Stomach (tissue), 9 donors: ENCODE measurements around the gene STIM1. TPM values are rescaled to one million over a fixed set of nuclear protein-coding genes. Genes with fewer than 3 reads are reported as not detected.

Source experiments
- DNase-seq, 2 donors: peaks; one replicate each; pipeline versions ENCODE4 v3.0.0 to v3.0.0-alpha.2; 2013 to 2019
- H3K27ac ChIP-seq, 5 donors: fragments of 200-600 bp in 4 of 5; sonication (generic) in 4 of 5; one replicate each; pipeline ENCODE4 v1.5.1; 2013 to 2019; ENCODE audit warnings: mild to moderate bottlenecking in 1 of 5, moderate library complexity in 1 of 5
- H3K27me3 ChIP-seq, 3 donors: fragments of 200-600 bp; sonication (generic); one replicate each; pipeline ENCODE4 v1.5.1; 2017 to 2019; ENCODE audit warnings: mixed run types in 1 of 3
- H3K36me3 ChIP-seq, 4 donors: fragments of 200-600 bp; sonication (generic); 1 replicate in 3 of 4; 2 replicates in 1 of 4; pipeline ENCODE4 v1.5.1; 2016 to 2019
- H3K4me1 ChIP-seq, 4 donors: fragments of 200-600 bp; sonication (generic); one replicate each; pipeline ENCODE4 v1.5.1; 2016 to 2019
- H3K4me3 ChIP-seq, 4 donors: fragments of 200-600 bp; sonication (generic) in 3 of 4; one replicate each; pipeline ENCODE4 v1.5.1; 2016 to 2019; ENCODE audit warnings: mild to moderate bottlenecking in 1 of 4
- H3K9me3 ChIP-seq, 4 donors: fragments of 200-600 bp; sonication (generic); one replicate each; pipeline ENCODE4 v1.5.1; 2016 to 2019
- EP300 ChIP-seq: sonication (generic); formaldehyde crosslinking; IDR thresholded peaks from one replicate; pipeline ENCODE4 v1.6.1; 2017; ENCODE audit warnings: antibody characterized with exemption
- POLR2A ChIP-seq, 4 donors: fragments of 450-650 bp; IDR thresholded peaks; one replicate each; pipeline ENCODE4 v1.6.1; 2016; ENCODE audit warnings: antibody characterized with exemption in 4 of 4, control low read depth in 2 of 4, mild to moderate bottlenecking in 1 of 4, moderate library complexity in 1 of 4
- POLR2AphosphoS5 ChIP-seq, 3 donors: sonication (generic); formaldehyde crosslinking; IDR thresholded peaks; one replicate each; pipeline ENCODE4 v1.6.1; 2016; ENCODE audit warnings: antibody characterized with exemption in 3 of 3
- WGBS, 5 donors: extraction: QIAGEN DNeasy Blood & Tissue Kit in 3 of 5; methylation state at CpG; one replicate each; pipeline versions ENCODE4 v1.1.5 to v1.1.7; 2013 to 2018; 5-methylcytosine and 5-hydroxymethylcytosine counted together
- intact Hi-C: fragments of 100-400 bp; cut with DNase I; formaldehyde crosslinking; loops from one replicate; pipeline ENCODE4 v1.15.1; 2023; ENCODE audit warnings: low total_unique reads
- polyA plus RNA-seq, 3 donors: library from polyadenylated mRNA; stranded (reverse); fragments of 200-250 nt; gene quantifications; one replicate each; pipeline ENCODE4 v1.2.3, GENCODE V29; 2013
- total RNA-seq, 5 donors: library from RNA; depleted of rRNA; stranded (reverse); fragments of >200 nt; gene quantifications; one replicate each; pipeline versions ENCODE4 v1.1.0 to v1.2.3, GENCODE V29; 2014 to 2016
- TF ChIP-seq, protein P1 (sequence below), 7 experiments: fragments of 450-650 bp in 4 of 7; fragments of 200-600 bp in 3 of 7; sonication (generic) in 3 of 7; IDR thresholded peaks; one replicate each; pipeline ENCODE4 v1.5.1; 2016 to 2019; ENCODE audit warnings: antibody characterized with exemption in 7 of 7, control low read depth in 2 of 7, mild to moderate bottlenecking in 1 of 7
- donor health status: healthy with polysubstance abuse.
- donor health status: Bipolar disorder and iron deficiency.
- donor health status: healthy.

Gene STIM1
- total and polyA plus RNA-seq, 8 donors = 8.7 to 70.7 (median 34.3) TPM

DNA sequence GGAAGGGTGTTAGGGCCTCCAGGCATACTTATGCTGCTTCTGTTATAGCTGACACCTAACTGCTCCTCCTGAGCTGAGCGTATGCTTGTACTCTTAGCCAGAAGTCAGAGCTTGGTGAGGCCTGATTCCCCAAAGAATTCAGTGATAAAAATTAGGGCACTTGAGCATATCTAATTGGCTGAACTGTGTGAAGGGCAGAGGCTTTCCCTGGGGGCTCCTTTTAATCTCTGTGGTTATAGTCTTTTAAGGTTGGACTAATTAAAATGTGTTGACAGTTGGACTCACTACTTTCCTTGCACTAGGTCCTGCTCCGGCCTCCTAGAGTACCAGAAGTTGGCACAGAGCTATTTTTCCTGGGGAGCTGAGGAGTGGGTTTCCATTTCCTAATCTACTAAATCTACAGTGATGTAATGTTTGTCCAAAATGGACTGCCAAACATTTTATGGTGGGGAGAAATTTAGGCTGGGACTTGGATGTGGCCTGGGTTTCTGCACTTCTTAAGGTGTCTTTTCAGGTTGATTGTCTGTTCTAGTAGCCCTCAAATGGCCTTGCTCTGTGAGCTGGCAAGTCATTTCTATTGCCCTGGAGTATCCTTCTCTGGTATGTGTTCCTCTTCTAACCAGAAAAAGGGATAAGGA is 18.4 kb downstream of the STIM1 start:
- no peaks in the 10 kb centered on the region for H3K36me3 ChIP-seq
- intact Hi-C loops = no loop called here
- peaks cover 23 to 84% (median 40%) of the 10 kb centered on the region in 4 donors for H3K4me1 ChIP-seq
- WGBS, 5 donors = 82 to 89% (median 86%) methylated on average over 2 of the region's 2 CpGs
- H3K27me3 ChIP-seq = no peaks in the 10 kb centered on the region
- H3K27ac ChIP-seq = no peak overlapping the region
- TF ChIP-seq, protein P1, sequence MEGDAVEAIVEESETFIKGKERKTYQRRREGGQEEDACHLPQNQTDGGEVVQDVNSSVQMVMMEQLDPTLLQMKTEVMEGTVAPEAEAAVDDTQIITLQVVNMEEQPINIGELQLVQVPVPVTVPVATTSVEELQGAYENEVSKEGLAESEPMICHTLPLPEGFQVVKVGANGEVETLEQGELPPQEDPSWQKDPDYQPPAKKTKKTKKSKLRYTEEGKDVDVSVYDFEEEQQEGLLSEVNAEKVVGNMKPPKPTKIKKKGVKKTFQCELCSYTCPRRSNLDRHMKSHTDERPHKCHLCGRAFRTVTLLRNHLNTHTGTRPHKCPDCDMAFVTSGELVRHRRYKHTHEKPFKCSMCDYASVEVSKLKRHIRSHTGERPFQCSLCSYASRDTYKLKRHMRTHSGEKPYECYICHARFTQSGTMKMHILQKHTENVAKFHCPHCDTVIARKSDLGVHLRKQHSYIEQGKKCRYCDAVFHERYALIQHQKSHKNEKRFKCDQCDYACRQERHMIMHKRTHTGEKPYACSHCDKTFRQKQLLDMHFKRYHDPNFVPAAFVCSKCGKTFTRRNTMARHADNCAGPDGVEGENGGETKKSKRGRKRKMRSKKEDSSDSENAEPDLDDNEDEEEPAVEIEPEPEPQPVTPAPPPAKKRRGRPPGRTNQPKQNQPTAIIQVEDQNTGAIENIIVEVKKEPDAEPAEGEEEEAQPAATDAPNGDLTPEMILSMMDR (IDR thresholded peaks at IDR 0.05) = no peak
- TF ChIP-seq POLR2A (IDR thresholded peaks at IDR 0.05) = no peak
- no peak for TF ChIP-seq EP300
- no peak for TF ChIP-seq POLR2AphosphoS5 (IDR thresholded peaks at IDR 0.05)
- DNase-seq = no peak
- H3K9me3 ChIP-seq = no peaks in the 10 kb centered on the region
- no peak overlapping the region for H3K4me3 ChIP-seq

DNA sequence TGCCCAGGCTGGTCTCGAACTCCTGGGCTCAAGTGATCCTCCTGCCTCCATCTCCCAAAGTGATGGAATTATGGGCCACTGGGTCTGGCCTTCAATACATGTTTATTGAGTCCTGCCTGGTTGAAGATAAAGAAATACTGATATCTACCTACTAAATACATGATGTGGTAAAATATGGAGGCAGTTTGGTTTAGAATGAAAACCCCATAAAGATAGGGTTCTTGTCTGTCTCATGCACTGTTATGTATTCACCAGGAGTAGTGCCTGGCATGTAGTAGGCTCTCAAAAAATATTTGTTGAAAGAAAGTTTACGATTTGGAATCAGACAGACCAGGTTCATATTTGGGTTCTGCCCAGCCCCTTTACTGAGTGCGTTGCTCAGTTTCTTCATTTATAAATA is 21.1 kb downstream of the STIM1 start:
- Histone ChIP-seq H3K9me3 (no peaks in the 10 kb centered on the region), H3K4me1 (peaks cover 46 to 85% (median 56%) of the 10 kb centered on the region in 4 donors), H3K27ac (peak overlapping the region in 3 of 5 donors; percentile 66 to 83 (median 81)), H3K36me3 (no peaks in the 10 kb centered on the region), H3K27me3 (no peaks in the 10 kb centered on the region), H3K4me3 (no peak overlapping the region)
- DNase-seq = no peak
- intact Hi-C loops = no loop called here
- TF ChIP-seq, protein P1 (IDR thresholded peaks at IDR 0.05) = no peak
- TF ChIP-seq EP300 (no peak), POLR2A (IDR thresholded peaks at IDR 0.05) (no peak), POLR2AphosphoS5 (IDR thresholded peaks at IDR 0.05) (no peak)
- WGBS, 5 donors = 60 to 82% (median 71%) methylated on average over 3 of the region's 3 CpGs

DNA sequence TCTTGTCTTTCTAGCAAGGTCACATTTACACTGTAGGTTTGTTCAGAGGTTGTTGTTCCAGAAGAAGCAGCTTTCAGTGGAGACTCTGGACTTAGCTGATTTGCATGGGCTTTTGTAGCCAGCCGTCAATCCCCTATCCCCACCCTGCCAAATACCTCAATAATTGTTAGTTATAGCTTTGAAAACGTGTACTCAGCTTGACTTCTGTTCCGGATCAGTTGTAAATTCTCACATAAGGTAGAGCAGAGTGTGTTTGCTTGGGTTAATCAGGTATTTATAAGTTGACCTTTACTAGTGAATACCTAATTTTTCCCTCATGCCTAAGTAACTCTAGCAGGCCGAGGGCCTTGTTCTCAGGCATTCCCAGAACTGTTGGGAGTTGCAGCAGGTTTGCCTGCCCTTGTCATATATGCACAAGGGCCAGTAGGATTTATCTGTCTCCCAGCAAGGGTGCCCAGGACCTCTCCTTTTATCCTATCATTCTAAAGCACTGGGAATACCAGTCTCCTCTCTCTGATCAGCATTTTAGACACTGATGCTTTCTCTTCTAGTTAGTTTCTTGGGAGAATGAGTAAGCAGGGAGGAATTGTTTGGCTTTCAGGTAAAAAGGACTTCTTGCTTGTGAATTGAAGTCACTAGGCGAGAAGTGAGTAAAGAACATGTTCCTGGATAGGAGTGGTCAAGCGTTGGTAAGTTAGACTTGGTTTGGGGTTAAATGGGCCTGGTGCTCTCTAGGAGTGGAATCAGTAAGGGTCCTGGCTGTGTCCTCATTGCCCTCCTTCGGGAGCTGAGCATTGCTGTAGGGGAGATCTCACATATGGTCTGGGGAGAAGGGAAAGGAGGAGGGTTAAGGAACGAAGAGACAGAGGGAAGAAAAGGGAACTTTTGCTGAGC is 22.1 kb downstream of the STIM1 start:
- Histone ChIP-seq H3K9me3 (no peaks in the 10 kb centered on the region), H3K4me3 (no peak overlapping the region), H3K36me3 (no peaks in the 10 kb centered on the region), H3K4me1 (peaks cover 46 to 86% (median 56%) of the 10 kb centered on the region in 4 donors), H3K27ac (peak overlapping the region; percentile 66 to 83 (median 72)), H3K27me3 (no peaks in the 10 kb centered on the region)
- intact Hi-C loops = no loop called here
- peak in 1 of 2 donors; percentile 48 for DNase-seq
- TF ChIP-seq, protein P1 (IDR thresholded peaks at IDR 0.05) = no peak
- TF ChIP-seq POLR2A (IDR thresholded peaks at IDR 0.05) = no peak
- TF ChIP-seq EP300 = no peak
- WGBS, 5 donors = 40 to 57% (median 48%) methylated on average over 8 of the region's 8 CpGs

DNA sequence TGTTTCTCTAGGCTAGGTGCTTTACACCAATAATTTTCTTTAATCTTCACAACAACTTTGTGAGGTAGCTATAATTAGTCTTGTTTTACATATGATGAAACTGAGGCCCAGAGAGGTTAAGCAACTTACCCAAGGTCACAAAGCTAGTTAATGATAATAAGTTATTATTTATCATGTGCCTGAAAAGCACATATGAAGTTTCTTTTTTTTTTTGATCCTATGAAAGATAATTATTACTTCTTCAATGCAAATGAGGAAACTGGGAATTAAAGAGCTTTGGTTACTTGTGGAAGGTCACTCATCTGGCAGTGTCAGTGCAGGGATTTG is 22.8 kb downstream of the STIM1 start:
- Histone ChIP-seq H3K27me3 (no peaks in the 10 kb centered on the region), H3K4me1 (peaks cover 46 to 83% (median 56%) of the 10 kb centered on the region in 4 donors), H3K27ac (peak overlapping the region; percentile 60 to 83 (median 66)), H3K9me3 (no peaks in the 10 kb centered on the region), H3K36me3 (no peaks in the 10 kb centered on the region), H3K4me3 (no peak overlapping the region)
- no peak for TF ChIP-seq EP300
- no peak for TF ChIP-seq POLR2A (IDR thresholded peaks at IDR 0.05)
- TF ChIP-seq POLR2AphosphoS5 (IDR thresholded peaks at IDR 0.05) = no peak
- TF ChIP-seq, protein P1 (IDR thresholded peaks at IDR 0.05) = no peak
- DNase-seq = no peak
- intact Hi-C loops = no loop called here
